Activated naive CD4-positive, alpha-beta T cell treated with Interleukin-2 at 50 U/mL for 16 hours (primary cell): ENCODE data around the gene R3HCC1L.
"Not testable (repeated sequence)": the region's sequence is repeated elsewhere in the genome, so short reads cannot be mapped to it uniquely, and the experiment has no call there.

Source experiments
- DNase-seq: peaks from one replicate; pipeline ENCODE4 v3.0.0-alpha.2; 2020

The R3HCC1L gene

DNA sequence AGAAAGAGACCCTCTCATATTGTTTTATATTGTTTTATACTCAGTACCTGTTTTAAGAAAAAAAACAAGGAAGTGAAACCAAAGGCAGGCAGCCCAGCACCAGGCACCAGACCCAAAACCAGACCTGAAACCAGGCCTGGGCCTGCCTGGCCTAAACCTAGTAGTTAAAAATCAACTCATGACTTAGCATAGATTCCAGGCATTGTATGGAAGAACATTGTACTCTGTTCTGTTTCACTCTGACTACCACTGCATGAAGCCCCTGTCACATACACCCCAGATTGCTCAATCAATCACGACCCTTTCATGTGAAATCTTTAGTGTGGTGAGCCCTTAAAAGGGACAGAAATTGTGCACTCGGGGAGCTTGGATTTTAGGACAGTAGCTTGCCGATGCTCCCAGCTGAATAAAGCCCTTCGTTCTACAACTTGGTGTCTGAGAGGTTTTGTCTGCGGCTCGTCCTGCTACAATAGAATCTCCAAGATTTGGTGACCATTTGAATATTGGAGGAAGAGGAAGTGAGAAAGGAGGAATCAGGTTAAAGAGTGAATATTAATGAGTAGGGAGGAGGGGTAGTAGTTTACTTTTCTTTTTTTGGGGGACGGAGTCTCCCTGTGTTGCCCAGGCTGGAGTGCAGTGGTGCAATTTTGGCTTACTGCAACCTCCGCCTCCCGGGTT, 1.2 kb upstream of the R3HCC1L start:
- DNase-seq: not testable (repeated sequence)

DNA sequence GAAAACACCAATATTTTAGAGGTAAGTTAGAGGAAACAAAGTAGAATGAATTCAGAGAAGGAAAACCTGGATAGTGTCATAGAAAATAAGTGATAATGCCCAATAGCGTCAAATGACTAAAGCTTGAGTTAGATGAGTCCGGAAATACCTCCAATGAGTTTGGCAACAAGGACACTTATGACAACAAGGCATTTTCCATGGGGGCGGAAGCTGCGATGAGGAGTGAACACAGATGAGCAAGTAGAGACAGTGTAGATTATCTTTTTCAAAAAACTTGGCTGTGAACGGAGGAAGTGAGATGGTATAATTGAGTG, 383 bp upstream of the R3HCC1L start:
- no peak for DNase-seq

DNA sequence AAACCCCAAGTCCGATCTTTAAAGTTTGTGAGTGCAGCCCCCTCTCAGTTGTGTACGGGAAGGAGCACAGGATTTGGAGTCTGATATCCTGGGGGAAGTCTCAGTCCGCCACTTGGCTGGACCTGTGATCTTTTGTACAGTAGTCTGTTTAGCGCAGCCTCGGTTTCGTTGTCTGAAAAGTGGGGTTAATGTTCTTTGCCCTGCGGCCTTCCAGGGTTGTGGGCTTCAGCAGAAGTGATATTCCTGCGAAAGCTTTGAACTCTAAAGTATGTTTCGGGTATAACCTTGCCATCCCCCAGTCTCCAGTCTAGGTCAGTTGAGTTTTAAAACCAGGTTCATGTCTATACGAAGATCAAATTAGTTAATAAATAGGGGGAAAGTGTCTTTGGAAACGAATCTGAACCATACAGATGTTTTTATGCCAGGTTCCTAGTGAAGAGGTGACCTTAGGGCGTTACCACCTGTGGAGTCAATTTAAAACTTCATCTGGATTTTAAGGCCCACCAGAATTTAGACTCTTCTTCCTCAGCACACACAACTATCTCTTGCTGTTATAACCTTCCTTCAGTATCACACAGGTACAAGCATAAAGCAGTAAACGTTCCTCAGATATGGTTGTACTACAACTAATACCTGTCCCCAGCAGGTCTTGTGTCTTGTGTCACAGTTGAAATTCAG, 904 bp downstream of the R3HCC1L start:
- no peak for DNase-seq

DNA sequence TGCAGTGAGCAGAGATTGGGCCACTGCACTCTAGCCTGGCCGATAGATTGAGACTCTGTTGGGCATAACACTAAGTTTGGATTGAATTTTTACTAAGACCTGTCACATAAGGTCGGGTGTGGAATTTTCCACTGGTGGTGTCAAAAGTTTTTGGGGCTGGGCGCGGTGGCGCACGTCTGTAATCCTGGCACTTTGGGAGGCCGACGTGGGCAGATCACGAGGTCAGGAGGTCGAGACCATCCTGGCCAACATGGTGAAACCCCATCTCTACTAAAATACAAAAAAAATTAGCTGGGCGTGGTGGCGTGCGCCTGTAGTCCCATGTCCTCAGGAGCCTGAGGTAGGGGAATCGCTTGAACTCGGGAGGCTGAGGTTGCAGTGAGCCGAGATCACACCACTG, 2.3 kb downstream of the R3HCC1L start:
- not testable (repeated sequence) for DNase-seq

DNA sequence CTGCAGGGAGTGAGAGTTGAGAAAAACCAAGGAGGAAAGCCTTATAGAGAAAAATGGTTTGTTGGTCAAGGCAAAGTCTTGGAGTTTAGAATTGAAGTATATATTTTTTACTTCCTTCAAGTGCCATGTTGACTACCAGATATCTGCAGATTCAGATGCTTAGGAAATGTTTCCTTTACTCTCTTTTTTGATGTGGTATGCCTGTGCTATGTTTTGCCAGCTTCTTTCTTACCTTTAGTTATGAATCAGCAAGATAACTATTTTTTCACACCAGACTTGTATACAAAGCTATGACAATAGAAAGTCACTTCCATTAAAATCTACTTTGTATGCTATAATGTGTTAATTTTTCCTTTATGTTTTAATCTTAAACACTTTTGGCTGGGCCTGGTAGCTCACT, 3.6 kb downstream of the R3HCC1L start:
- no peak for DNase-seq

DNA sequence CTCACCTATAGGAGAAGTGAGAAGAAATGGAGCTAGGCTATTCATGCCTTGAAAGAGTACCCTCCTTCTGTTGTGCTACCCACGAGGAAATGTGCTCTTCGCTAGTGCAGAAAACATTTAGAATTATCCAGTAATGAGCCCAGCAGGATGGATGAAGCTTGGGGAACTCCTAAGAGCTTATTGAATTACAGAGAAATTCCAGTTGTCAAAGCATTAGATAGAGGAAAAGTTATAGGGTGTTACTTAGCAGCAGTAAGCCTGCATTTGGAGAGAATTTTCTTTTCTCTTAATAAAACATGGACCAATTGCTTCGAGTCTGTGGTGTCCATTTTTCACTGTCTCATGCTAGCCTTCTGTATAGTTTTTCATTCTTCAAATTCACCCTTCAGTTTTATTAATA, 5.0 kb downstream of the R3HCC1L start:
- no peak for DNase-seq

DNA sequence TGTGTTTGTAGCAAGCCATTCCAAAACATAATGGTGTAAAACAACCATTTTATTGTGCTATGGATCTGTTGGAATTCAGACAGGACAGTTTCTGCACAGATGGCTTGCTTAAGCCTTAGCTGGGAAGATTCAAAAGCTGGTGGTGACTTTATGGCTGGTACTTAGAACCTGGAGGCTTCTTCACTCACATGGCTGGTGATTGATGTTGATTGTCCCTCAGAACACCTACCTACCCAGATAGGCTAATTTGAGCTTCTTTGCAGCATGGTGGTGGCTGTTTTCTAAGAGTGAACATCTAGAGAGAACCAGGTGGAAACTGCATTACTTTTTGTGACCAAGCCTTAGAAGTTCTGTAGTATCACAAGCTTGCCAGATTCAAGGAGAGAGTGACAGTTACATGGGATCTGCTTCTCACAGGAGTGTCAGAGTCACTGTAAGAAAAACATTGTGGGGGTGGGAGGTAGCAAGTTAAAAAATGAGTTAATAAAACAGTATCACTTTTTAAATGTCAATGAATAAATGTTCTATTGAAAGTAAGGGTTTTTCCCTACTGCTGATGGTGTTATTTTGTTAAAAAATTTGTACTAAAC, 7.1 kb downstream of the R3HCC1L start:
- DNase-seq: no peak

DNA sequence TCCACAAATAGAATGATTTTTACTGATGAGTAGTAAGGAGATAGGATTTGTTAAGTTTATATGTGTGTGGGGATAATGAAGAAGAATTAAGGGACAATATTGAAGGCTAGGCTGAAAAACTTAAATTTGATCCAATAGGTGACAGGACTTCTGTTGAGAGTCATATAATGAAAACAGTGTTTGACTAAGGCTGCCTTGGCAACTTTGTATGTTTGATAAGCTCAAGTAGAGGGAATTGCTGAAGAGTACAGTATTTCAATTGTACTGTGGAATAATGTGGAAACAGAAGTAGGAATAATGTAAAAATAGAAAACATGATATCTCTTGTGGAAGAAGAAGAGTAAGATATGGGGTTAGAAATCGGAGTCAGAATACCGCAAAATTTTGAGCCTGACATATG, 10.5 kb downstream of the R3HCC1L start:
- no peak for DNase-seq

DNA sequence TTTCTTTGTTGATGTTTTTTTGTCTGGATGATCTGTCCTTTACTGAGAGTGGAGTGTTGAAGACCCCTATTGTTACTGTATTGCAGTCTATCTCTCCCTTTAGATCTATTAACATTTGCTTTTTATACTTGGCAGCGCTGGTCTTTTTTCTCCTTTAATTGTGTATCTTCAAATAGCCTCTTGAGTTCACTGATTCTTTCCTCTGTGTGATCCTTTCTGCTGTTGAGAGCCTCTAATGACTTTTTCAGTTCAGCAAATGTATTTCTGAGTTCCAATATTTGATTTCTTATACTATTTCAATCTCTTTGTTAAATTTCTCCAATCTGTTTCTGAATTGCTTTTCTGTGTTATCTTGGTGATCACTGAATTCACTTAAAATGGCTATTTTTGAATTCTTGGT, 15.4 kb downstream of the R3HCC1L start:
- no peak for DNase-seq

DNA sequence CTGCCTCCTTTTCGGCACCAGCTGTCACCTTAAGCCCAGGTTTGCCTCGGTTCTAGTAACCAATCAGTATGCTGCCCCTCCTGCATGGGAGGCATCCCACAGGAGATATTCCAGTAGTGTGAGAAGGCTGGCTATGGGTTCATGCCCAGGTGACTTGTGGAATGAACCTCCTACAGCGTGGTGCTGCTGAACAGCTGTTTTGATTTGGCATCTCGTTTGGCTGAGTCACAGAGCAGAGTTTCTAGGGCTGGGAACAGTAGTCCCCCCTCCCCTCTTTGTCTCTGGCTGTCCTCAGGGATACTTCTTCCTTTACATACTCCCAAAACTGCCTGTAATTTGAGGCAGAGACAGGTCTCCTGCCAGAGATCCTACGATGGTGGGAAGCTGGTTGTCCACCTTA, 16.1 kb downstream of the R3HCC1L start:
- no peak for DNase-seq

DNA sequence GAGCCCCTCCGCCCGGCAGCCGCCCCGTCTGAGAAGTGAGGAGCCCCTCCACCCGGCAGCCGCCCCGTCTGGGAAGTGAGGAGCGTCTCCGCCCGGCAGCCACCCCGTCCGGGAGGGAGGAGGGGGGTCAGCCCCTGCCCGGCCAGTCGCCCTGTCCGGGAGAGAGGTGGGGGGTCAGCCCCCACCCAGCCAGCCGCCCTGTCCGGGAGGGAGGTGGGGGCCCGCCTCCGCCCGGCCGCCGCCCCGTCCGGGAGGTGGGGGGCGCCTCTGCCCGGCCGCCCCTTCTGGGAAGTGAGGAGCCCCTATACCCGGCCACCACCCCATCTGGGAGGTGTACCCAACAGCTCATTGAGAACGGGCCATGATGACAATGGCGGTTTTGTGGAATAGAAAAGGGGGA, 18.3 kb downstream of the R3HCC1L start:
- not testable (repeated sequence) for DNase-seq

DNA sequence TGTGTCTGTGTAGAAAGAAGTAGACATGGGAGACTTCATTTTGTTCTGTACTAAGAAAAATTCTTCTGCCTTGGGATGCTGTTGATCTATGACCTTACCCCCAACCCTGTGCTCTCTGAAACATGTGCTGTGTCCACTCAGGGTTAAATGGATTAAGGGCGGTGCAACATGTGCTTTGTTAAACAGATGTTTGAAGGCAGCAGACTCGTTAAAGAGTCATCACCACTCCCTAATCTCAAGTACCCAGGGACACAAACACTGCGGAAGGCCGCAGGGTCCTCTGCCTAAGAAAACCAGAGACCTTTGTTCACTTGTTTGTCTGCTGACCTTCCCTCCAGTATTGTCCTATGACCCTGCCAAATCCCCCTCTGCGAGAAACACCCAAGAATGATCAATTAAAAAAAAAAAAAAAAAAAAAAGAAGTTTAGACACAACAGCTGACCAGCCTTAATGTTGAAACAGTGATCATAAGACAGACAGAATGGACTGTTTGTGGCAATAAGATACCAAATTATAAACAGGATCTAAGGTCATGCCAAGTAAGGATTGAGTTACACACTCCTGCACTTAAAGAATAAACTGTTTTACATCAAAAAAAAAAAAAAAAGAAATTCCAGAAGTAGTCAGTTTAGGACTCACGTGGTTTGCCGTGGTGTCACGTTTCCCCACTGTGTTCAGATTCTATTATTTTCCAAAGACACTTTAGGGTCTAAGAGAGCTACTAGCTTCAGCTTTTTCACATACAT, 18.9 kb downstream of the R3HCC1L start:
- not testable (repeated sequence) for DNase-seq

DNA sequence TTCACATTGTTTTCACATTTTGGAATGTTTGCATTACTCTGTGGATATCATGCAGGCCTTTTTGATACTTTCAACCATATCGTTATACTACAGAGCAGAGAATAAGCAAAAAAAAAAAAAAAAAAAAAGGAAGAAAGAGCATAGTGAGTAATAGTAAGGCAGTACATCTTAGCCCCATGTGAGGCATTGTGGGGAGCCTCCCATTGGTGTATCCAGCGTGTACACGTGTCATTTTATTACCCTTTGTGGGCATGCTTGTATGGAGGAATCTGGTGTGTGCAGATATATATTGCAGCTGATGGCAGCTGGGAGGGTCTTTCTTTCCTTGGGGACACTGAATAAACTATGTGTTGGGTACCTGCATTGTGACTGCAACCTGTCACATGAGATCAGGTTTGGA, 19.6 kb downstream of the R3HCC1L start:
- no peak for DNase-seq

DNA sequence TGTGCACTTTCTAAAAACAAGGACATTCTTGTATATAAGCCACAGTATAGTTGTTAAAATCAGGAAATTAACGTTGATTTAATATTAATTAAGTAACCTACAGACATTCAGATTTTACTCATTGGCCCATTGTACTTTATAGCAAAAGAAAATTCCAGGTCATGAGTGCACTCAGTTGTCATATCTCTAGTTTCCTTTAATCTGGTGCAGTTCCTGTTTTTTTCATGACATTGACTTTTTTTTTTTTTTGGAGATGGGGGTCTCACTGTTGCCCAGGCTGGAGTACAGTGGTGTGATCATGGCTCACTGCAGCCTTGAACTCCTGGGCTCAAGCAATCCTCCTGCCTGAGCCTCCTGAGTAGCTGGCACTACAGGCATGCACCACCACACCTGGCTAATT, 24.1 kb downstream of the R3HCC1L start:
- no peak for DNase-seq

DNA sequence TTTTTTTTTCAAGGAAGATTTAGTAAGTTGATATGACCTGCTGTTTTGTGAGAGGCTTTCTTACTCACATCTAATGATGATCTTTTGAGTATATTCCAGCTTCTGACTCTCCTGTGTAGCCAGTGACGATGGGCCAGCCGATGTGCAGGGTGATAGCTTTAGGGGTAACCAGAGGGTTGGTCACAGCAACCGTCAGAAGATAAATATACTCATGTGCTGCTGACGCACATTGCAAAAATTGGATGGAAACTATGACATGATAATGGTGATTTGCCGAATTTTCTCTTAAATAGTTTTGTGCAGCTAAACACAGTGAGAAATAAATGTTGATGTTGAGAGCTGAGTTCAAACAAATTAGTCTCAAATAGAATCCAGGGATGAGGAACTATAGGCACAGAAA, 29.5 kb downstream of the R3HCC1L start:
- DNase-seq: no peak

DNA sequence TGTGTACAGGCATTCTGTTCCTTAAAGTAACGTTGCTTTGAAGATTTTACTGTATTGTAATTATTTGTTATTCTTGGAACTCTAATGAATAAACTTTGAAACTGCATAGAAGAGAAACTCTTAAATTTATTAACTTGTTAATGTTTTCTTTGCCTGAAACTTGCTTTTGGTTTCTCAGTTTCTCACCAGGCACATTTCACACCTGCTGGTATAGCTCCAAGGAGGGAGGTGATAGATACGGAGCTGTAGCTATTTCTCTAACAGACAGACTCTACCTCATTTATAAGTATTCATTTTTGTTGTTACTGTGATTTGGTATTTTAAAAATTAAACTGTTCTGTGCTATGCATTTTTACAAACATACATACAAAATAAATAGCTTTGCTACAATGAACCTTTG, 32.7 kb downstream of the R3HCC1L start:
- no peak for DNase-seq

DNA sequence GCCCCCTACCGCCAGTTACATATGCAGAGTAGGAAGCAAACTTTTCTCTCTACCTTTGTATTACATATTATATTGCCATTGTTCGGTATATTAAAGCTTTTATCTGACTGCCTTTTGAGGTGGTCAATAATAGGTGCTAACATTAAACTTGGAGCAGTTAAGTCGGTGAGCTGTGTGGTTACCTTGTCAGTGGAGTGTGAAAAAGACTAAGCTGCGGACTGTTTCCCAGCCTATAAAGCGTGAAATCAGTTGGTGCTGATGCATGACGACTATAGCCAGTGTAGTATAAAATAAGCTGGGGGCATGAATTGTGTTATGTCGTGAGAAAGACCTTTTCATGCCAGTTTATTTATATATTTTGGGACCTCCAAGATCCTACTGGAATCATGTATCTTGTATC, 33.7 kb downstream of the R3HCC1L start:
- no peak for DNase-seq

DNA sequence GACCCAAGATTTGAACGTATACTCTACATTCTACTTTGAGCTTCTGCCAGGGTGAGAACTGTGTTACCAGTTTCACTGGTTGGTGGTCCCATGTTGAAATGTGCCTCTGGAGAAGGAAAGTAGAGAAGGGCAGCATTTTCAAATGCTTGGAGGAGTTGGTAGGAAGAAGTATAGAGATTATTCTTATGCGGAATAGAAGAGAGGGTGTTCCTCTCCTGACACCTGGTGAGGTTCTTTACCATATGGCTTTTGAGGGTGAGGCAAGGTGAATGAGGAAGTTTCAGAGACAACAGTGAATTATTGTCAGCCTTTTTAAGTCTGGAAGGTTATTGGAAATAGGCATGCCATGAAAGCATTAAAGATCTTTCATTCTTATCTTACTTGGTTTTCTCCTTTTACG, 34.3 kb downstream of the R3HCC1L start:
- no peak for DNase-seq

DNA sequence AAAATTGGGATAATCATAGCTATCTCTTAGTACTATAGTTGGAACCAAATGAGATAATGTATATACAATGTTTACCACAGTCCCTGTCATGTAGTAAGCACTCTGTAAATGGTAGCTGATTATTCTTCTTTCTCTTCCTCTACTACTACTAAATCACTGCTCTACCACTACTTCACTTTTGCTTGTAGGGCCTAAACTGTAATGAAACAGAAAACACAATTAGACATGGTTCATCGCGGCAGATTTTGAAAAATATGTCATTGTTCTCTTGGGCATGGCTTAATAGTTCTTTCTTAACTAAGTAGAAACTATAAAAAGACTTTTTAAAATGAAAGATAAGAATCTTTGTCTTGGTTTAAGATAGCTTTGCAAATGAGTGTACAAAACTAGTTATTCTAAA, 34.9 kb downstream of the R3HCC1L start:
- no peak for DNase-seq

DNA sequence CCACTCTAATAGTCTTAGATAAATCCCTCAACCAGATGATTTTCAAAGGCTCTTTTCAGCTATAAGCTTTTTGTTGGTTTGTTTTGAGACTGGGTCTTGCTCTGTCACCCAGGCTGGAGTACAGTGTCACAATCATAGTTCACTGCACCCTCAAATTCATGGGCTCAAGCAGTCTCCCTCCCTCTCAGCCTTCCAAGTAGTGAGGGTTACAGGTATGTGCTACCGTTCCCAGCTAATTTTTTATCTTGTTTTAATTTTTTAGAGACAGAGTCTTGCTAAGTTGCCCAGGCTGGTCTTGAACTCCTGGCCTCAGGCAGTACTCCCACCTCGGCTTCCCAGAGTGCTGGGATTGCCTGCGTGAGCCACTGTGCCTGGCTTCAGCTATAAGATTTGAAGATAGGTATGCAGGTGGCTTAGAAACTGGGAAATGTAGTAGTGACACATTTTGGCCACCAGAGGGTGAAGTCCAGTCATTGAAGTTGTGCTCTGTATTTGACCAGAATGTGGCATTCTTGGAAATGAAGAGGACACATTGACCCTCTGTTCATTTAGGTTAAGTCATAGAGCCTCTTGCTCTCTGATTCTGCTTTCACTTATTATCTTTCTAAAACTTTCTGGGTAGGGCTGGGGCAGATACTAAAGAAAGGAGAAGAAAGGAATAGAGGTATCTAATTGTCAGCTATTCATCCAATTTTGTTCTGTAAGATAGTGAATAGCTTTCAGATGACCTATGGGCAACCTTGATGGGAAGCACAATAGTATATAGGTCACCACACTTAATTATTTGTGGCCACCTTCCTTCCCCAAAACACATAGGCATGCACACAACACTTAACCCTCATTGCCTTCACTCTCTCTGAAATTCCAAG, 36.0 kb downstream of the R3HCC1L start:
- peak; percentile 8 for DNase-seq

DNA sequence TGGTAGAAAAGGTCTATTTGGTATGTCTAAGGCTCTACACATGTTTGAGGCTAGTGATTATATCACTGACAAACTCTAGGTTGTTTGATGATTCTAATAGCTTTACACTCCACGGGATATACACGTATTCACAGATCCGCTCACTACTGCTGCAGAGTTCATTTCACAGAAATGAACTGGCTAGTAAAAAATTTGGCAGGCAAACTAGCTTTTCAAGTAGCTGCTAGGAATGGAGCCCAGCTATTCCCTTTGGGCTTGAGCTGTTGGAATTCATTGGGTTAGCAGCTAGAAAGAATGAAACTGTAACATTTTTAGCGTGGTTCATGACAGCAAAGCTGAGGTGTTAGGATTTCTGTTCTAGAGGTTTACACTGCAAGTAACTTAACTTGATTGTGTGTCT, 37.6 kb downstream of the R3HCC1L start:
- no peak for DNase-seq

DNA sequence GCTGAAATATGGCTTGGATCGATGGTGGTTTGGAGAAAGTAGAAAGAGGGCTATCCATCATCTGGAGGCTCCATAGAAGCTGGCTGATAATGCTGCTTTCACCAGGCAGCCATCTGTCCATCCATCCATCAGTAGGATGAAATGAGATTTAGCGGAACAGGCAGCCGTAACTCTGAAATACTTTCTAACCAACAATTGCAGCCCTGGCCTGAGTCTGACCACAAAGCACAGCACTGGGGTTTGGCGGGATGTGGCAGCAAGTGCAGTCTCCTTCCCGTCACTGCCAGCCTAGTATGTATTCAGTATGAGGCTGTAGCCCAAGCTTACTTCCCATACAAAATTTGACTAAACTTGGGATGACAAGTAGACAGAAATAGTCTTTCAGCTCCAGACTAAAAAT, 38.0 kb downstream of the R3HCC1L start:
- DNase-seq: no peak

DNA sequence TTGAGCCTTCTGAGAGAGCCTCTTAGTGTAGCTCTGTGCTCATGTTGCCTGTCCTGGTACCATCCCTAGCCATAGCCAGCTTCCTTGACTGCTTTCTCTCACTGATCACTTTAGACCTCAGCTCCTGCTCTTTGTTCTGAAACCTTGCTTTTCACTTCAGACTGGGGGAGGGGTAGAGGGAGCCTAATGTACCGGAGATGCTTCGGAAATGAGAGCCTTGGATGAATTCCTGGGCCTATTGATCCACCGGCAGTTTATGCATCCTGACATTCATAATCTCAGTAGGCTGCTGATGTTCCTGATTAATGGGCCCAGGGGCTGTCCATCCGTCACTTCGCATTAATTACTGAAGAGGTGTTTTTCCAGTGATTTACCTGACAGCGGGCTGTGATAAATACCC, 38.8 kb downstream of the R3HCC1L start:
- no peak for DNase-seq
